Neural crest cell (in vitro differentiated cells): Measurements from ENCODE around the gene MR1. TPM values are rescaled to one million over a fixed set of nuclear protein-coding genes. Genes with fewer than 3 reads are reported as not detected.

Source experiments
- DNase-seq: peaks from one replicate; pipeline ENCODE4 v3.0.0; 2021; ENCODE audit warnings: low read depth, mixed read lengths, low spot score
- H3K27ac Mint-ChIP-seq: one replicate; pipeline ENCODE4 v1.8.0; 2021; ENCODE audit warnings: mild to moderate bottlenecking, mixed read lengths; ENCODE audit not compliant: unreplicated experiment
- H3K27me3 Mint-ChIP-seq: 2 replicates; pipeline ENCODE4 v1.8.0; 2021; ENCODE audit warnings: low read depth, mild to moderate bottlenecking, mixed read lengths
- H3K36me3 Mint-ChIP-seq: 2 replicates; pipeline ENCODE4 v1.8.0; 2021; ENCODE audit warnings: low read depth, mild to moderate bottlenecking, mixed read lengths
- H3K4me1 Mint-ChIP-seq: 2 replicates; pipeline ENCODE4 v1.8.0; 2021; ENCODE audit warnings: mixed read lengths
- H3K4me3 Mint-ChIP-seq: one replicate; pipeline ENCODE4 v1.8.0; 2021; ENCODE audit warnings: mild to moderate bottlenecking, mixed read lengths
- H3K9me3 Mint-ChIP-seq: 2 replicates; pipeline ENCODE4 v1.8.0; 2021; ENCODE audit warnings: mixed read lengths
- total RNA-seq: library from RNA; stranded (reverse); gene quantifications from 2 replicates; pipeline ENCODE4 v1.2.1, GENCODE V29; 2021
- TF ChIP-seq, protein P1 (sequence below): fragments of 200-600 bp; sonication (generic); conservative IDR thresholded peaks from 2 replicates; pipeline ENCODE4 v1.5.0; 2021; ENCODE audit warnings: antibody characterized with exemption, mild to moderate bottlenecking

Gene MR1
- total RNA-seq, 1 donor from 2014 or later: 0.21 TPM

GRCh38 chr1:181087400-181087901, 53.7 kb downstream of the MR1 start:
- no peak for DNase-seq
- Mint-ChIP-seq H3K4me3 (peak overlapping the region; percentile 97), H3K27ac (no peak overlapping the region), H3K9me3 (no peaks in the 10 kb centered on the region), H3K36me3 (no peaks in the 10 kb centered on the region), H3K27me3 (peaks cover 5% of the 10 kb centered on the region), H3K4me1 (peaks cover 34% of the 10 kb centered on the region)
- TF ChIP-seq, protein P1, sequence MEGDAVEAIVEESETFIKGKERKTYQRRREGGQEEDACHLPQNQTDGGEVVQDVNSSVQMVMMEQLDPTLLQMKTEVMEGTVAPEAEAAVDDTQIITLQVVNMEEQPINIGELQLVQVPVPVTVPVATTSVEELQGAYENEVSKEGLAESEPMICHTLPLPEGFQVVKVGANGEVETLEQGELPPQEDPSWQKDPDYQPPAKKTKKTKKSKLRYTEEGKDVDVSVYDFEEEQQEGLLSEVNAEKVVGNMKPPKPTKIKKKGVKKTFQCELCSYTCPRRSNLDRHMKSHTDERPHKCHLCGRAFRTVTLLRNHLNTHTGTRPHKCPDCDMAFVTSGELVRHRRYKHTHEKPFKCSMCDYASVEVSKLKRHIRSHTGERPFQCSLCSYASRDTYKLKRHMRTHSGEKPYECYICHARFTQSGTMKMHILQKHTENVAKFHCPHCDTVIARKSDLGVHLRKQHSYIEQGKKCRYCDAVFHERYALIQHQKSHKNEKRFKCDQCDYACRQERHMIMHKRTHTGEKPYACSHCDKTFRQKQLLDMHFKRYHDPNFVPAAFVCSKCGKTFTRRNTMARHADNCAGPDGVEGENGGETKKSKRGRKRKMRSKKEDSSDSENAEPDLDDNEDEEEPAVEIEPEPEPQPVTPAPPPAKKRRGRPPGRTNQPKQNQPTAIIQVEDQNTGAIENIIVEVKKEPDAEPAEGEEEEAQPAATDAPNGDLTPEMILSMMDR: no peak

GRCh38 chr1:181088079-181089016, 54.6 kb downstream of the MR1 start, which contains the start of gene IER5:
Gene IER5 (plus strand): TSS chr1:181088700. CDS start chr1:181088903, 203 bp downstream.
- peak within 1 kb of the TSS; percentile 88 for H3K27ac Mint-ChIP-seq
- no peaks in the 10 kb centered on the region for H3K36me3 Mint-ChIP-seq
- TF ChIP-seq, protein P1: no peak
- no peaks in the 10 kb centered on the region for H3K9me3 Mint-ChIP-seq
- DNase-seq: peak; percentile 98
- peaks cover 5% of the 10 kb centered on the region for H3K27me3 Mint-ChIP-seq
- H3K4me1 Mint-ChIP-seq: peaks cover 38% of the 10 kb centered on the region
- peak within 1 kb of the TSS; percentile 99 for H3K4me3 Mint-ChIP-seq

GRCh38 chr1:181089017-181089675, 55.4 kb downstream of the MR1 start:
- peaks cover 5% of the 10 kb centered on the region for H3K27me3 Mint-ChIP-seq
- no peak overlapping the region for H3K27ac Mint-ChIP-seq
- no peaks in the 10 kb centered on the region for H3K9me3 Mint-ChIP-seq
- H3K36me3 Mint-ChIP-seq: no peaks in the 10 kb centered on the region
- peaks cover 38% of the 10 kb centered on the region for H3K4me1 Mint-ChIP-seq
- TF ChIP-seq, protein P1: no peak
- DNase-seq: peak; percentile 40
- peak overlapping the region; percentile 99 for H3K4me3 Mint-ChIP-seq

DNA sequence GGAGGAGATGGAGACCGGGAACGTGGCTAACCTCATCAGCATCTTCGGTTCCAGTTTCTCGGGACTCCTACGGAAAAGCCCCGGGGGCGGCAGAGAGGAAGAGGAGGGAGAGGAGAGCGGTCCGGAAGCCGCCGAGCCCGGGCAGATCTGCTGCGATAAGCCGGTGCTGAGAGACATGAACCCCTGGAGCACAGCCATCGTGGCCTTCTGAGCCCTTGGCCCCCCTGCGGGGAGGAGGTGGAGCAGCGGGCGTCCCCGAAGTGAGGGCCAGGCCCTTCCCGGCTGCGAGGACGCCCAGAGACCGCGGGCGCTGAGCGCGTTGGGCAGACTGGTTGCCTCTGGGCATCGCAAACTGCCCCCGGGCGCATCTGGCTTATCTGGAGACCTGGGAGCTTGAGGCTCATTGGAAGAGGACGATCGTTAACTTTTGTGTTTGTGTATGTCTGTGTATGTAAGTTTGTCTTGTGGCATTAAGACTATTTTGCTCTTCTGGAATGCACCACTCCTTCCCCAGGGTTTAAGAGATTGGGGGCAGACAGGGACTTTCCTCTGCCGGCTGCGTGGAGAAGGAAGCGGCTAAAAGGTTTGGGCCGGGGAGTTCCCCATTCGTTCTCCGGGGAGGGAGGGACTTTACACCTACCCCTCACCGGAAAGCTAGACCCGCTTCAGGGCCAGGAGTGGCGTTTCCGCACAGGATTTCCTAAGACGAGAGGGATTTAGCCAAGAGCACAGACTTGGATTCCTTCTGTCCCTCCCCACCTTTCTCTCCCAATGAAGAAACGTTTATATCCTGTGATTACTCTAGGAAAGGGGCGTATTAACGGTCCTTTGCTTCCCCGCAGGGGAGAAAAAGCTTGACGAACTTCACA, 56.1 kb downstream of the MR1 start:
- Mint-ChIP-seq H3K36me3 (no peaks in the 10 kb centered on the region), H3K4me3 (peak overlapping the region; percentile 99), H3K27me3 (peaks cover 5% of the 10 kb centered on the region), H3K27ac (peak overlapping the region; percentile 63), H3K9me3 (no peaks in the 10 kb centered on the region), H3K4me1 (peaks cover 44% of the 10 kb centered on the region)
- TF ChIP-seq, protein P1: peak; percentile 11
- peak; percentile 54 for DNase-seq
